Thoracic aorta (tissue), 2 donors: Measurements from ENCODE around the gene RASSF5. TPM values are rescaled to one million over a fixed set of nuclear protein-coding genes. Genes with fewer than 3 reads are reported as not detected.

Experiments
- total RNA-seq, 2 donors: library from RNA; depleted of rRNA; stranded (reverse); fragments of >200 nt; gene quantifications; one replicate each; pipeline versions ENCODE4 v1.1.0 to v1.2.3, GENCODE V29; 2016

Gene RASSF5
- total RNA-seq, 2 donors from 2014 or later, result 21.7 to 22.8 TPM

Other genes starting within 250 kb of the RASSF5 start
- 10 to 100 TPM in 1 of 2 donors, 1 to 10 TPM in 1; 5.8 to 16.1 TPM for gene IKBKE, start 37.1 kb upstream of the RASSF5 start, total RNA-seq
- gene EIF2D, start 104.9 kb downstream of the RASSF5 start, total RNA-seq, result 10 to 100 TPM; 40.5 to 41.1 TPM
- 10 to 100 TPM in 1 of 2 donors, 1 to 10 TPM in 1; 6.8 to 11.9 TPM for gene DYRK3, start 128.0 kb downstream of the RASSF5 start, total RNA-seq
- gene MAPKAPK2, start 177.4 kb downstream of the RASSF5 start, total RNA-seq, result 10 to 100 TPM; 80.7 to 89.2 TPM